WTC11 (cell line): ENCODE results near the gene PTPRK. TPM values are rescaled to one million over a fixed set of nuclear protein-coding genes. Genes with fewer than 3 reads are reported as not detected.

Experiments
- ATAC-seq: fragments of 200-7000 bp; cut with Tn5 transposase; 2 replicates; pipeline ENCODE4 v1.10.0; 2021; ENCODE audit warnings: mild to moderate bottlenecking, moderate library complexity
- CTCF ChIA-PET: fragments of 300-600 bp; sonication (Branson Sonifier 250); formaldehyde crosslinking; loops from one replicate; lab custom pipeline; 2021; ENCODE audit warnings: antibody characterized with exemption; lab: Charles Lee
- POLR2A ChIA-PET: fragments of 350-600 bp; sonication (Branson Sonifier 250); formaldehyde crosslinking; loops from one replicate; lab custom pipeline; 2021; ENCODE audit warnings: antibody characterized with exemption; lab: Charles Lee
- DNase-seq: peaks from one replicate; pipeline ENCODE4 v3.0.0; 2021; ENCODE audit warnings: low spot score
- H3K27ac Mint-ChIP-seq: 2 replicates; pipeline ENCODE4 v1.8.0; 2021; ENCODE audit warnings: mixed read lengths
- H3K27me3 Mint-ChIP-seq: 2 replicates; pipeline ENCODE4 v1.8.0; 2021; ENCODE audit warnings: low read depth, mild to moderate bottlenecking, moderate library complexity, mixed read lengths
- H3K36me3 Mint-ChIP-seq: 2 replicates; pipeline ENCODE4 v1.8.0; 2021; ENCODE audit warnings: mixed read lengths
- H3K4me1 Mint-ChIP-seq: 2 replicates; pipeline ENCODE4 v1.8.0; 2022; ENCODE audit warnings: mixed read lengths
- H3K4me3 Mint-ChIP-seq: 2 replicates; pipeline ENCODE4 v1.8.0; 2021; ENCODE audit warnings: mild to moderate bottlenecking, moderate library complexity, mixed read lengths
- H3K9me3 Mint-ChIP-seq: 2 replicates; pipeline ENCODE4 v1.8.0; 2021; ENCODE audit warnings: mixed read lengths
- ATF2 ChIP-seq: sonication (generic); formaldehyde crosslinking; IDR thresholded peaks from 2 replicates; pipeline ENCODE4 v1.8.1; 2022; ENCODE audit warnings: low read depth, missing genetic modification reagents, borderline replicate concordance
- CTCF ChIP-seq: fragments of 200-600 bp; IDR thresholded peaks from 2 replicates; pipeline ENCODE4 v1.8.0; 2022; ENCODE audit warnings: antibody characterized with exemption
- E2F4 ChIP-seq: sonication (generic); formaldehyde crosslinking; IDR thresholded peaks from 2 replicates; pipeline ENCODE4 v1.8.1; 2022; ENCODE audit warnings: low read depth, mild to moderate bottlenecking, moderate library complexity, missing genetic modification reagents, borderline replicate concordance
- ELF4 ChIP-seq: sonication (generic); formaldehyde crosslinking; IDR thresholded peaks from 2 replicates; pipeline ENCODE4 v1.8.1; 2022; ENCODE audit warnings: low read depth, mild to moderate bottlenecking, moderate library complexity, missing genetic modification reagents
- ETV6 ChIP-seq: sonication (generic); formaldehyde crosslinking; IDR thresholded peaks from 2 replicates; pipeline ENCODE4 v1.8.1; 2022; ENCODE audit warnings: mild to moderate bottlenecking, missing genetic modification reagents
- FOXJ3 ChIP-seq: sonication (generic); formaldehyde crosslinking; IDR thresholded peaks from 2 replicates; pipeline ENCODE4 v1.9.0; 2021; ENCODE audit warnings: missing genetic modification reagents, mild to moderate bottlenecking, borderline replicate concordance
- FOXP1 ChIP-seq: sonication (generic); formaldehyde crosslinking; IDR thresholded peaks from 2 replicates; pipeline ENCODE4 v1.8.0; 2022; ENCODE audit warnings: missing genetic modification reagents, mild to moderate bottlenecking, moderate library complexity, borderline replicate concordance
- GABPB1 ChIP-seq: sonication (generic); formaldehyde crosslinking; IDR thresholded peaks from 2 replicates; pipeline ENCODE4 v1.8.1; 2023; ENCODE audit warnings: mild to moderate bottlenecking, missing genetic modification reagents
- GTF2I ChIP-seq: fragments of 250-450 bp; sonication (Bioruptor Pico); conservative IDR thresholded peaks from 2 replicates; pipeline ENCODE4 v1.4.0; 2021; ENCODE audit warnings: mild to moderate bottlenecking
- JAZF1 ChIP-seq: fragments of 250-450 bp; sonication (Bioruptor Pico); IDR thresholded peaks from 2 replicates; pipeline ENCODE4 v1.9.0; 2021; ENCODE audit warnings: moderate library complexity, mild to moderate bottlenecking, inconsistent platforms
- JUN ChIP-seq: sonication (generic); formaldehyde crosslinking; IDR thresholded peaks from 2 replicates; pipeline ENCODE4 v1.8.0; 2023; ENCODE audit warnings: mild to moderate bottlenecking, missing genetic modification reagents
- KAT7 ChIP-seq: sonication (generic); formaldehyde crosslinking; IDR thresholded peaks from 2 replicates; pipeline ENCODE4 v1.8.1; 2023; ENCODE audit warnings: missing genetic modification reagents, mild to moderate bottlenecking, borderline replicate concordance
- NFATC4 ChIP-seq: fragments of 250-450 bp; sonication (Bioruptor Pico); IDR thresholded peaks from 2 replicates; pipeline ENCODE4 v1.9.0; 2021; ENCODE audit warnings: mild to moderate bottlenecking
- NR2C2 ChIP-seq: sonication (generic); formaldehyde crosslinking; IDR thresholded peaks from 2 replicates; pipeline ENCODE4 v1.8.0; 2022; ENCODE audit warnings: mild to moderate bottlenecking, missing genetic modification reagents
- SMAD3 ChIP-seq: sonication (generic); formaldehyde crosslinking; IDR thresholded peaks from 2 replicates; pipeline ENCODE4 v1.8.0; 2022; ENCODE audit warnings: missing genetic modification reagents, mild to moderate bottlenecking, borderline replicate concordance
- SOX15 ChIP-seq: fragments of 250-450 bp; sonication (Bioruptor Pico); IDR thresholded peaks from 2 replicates; pipeline ENCODE4 v1.9.0; 2021; ENCODE audit warnings: mild to moderate bottlenecking
- TP53 ChIP-seq: sonication (generic); formaldehyde crosslinking; IDR thresholded peaks from 2 replicates; pipeline ENCODE4 v1.8.1; 2023; ENCODE audit warnings: mild to moderate bottlenecking, missing genetic modification reagents
- ZNF281 ChIP-seq: sonication (generic); formaldehyde crosslinking; IDR thresholded peaks from 2 replicates; pipeline ENCODE4 v1.8.0; 2023; ENCODE audit warnings: mild to moderate bottlenecking, missing genetic modification reagents
- total RNA-seq: library from RNA; stranded (reverse); gene quantifications from 3 replicates; pipeline ENCODE4 v1.2.3, GENCODE V29; 2021
- TF ChIP-seq, protein P1 (sequence below): sonication (generic); formaldehyde crosslinking; IDR thresholded peaks from 2 replicates; pipeline ENCODE4 v1.8.1; 2023; ENCODE audit warnings: mild to moderate bottlenecking, missing genetic modification reagents

Gene PTPRK
- total RNA-seq, 1 experiment from 2014 or later: 44.8 TPM

DNA sequence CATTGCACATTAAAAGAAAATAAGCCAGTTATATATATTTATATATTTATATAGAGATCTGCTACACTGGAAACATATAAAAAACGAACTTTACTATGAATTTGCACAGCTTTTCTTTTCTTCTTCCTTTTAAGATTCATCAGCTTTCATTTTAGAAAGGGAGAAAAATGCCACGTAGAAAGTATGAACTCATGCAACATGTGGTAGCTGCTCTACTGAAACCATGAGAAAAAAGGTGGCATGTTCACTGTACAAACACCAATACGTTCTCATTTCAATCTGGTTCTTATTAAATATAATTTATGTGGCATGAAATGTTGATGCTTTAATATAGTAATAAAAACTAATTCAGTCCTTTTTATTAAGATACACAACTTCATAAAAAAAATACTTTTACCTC lies 550.7 kb downstream of the PTPRK start (continued):
- TF ChIP-seq JAZF1 (CRISPR knock-in tag) (no peak), ETV6 (no peak)

GRCh38 chr6:127968394-127968793 lies 552.0 kb downstream of the PTPRK start:
- H3K27me3 Mint-ChIP-seq: no peaks in the 10 kb centered on the region
- TF ChIP-seq CTCF (no peak), NR2C2 (CRISPR knock-in tag) (no peak), JUN (no peak), ATF2 (CRISPR knock-in tag) (no peak), GTF2I (CRISPR knock-in tag) (no peak), ELF4 (CRISPR knock-in tag) (no peak), E2F4 (CRISPR knock-in tag) (no peak), NFATC4 (CRISPR knock-in tag) (no peak), GABPB1 (no peak), SOX15 (CRISPR knock-in tag) (no peak), TP53 (no peak), JAZF1 (CRISPR knock-in tag) (no peak), KAT7 (CRISPR knock-in tag) (no peak), FOXP1 (no peak)
- TF ChIP-seq, protein P1, sequence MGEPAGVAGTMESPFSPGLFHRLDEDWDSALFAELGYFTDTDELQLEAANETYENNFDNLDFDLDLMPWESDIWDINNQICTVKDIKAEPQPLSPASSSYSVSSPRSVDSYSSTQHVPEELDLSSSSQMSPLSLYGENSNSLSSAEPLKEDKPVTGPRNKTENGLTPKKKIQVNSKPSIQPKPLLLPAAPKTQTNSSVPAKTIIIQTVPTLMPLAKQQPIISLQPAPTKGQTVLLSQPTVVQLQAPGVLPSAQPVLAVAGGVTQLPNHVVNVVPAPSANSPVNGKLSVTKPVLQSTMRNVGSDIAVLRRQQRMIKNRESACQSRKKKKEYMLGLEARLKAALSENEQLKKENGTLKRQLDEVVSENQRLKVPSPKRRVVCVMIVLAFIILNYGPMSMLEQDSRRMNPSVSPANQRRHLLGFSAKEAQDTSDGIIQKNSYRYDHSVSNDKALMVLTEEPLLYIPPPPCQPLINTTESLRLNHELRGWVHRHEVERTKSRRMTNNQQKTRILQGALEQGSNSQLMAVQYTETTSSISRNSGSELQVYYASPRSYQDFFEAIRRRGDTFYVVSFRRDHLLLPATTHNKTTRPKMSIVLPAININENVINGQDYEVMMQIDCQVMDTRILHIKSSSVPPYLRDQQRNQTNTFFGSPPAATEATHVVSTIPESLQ: no peak
- DNase-seq: no peak
- H3K27ac Mint-ChIP-seq: no peak overlapping the region
- H3K36me3 Mint-ChIP-seq: peaks cover 7% of the 10 kb centered on the region
- no peak overlapping the region for H3K4me3 Mint-ChIP-seq
- H3K4me1 Mint-ChIP-seq: no peaks in the 10 kb centered on the region
- ATAC-seq: no peak
- CTCF ChIA-PET: no interaction called here
- peaks cover 8% of the 10 kb centered on the region for H3K9me3 Mint-ChIP-seq
- POLR2A ChIA-PET: no interaction called here

- Mint-ChIP-seq H3K27ac (no peak overlapping the region), H3K4me1 (no peaks in the 10 kb centered on the region), H3K36me3 (peaks cover 7% of the 10 kb centered on the region), H3K9me3 (peaks cover 8% of the 10 kb centered on the region), H3K27me3 (no peaks in the 10 kb centered on the region), H3K4me3 (no peak overlapping the region)
- DNase-seq (no peak), ATAC-seq (no peak)
- POLR2A ChIA-PET: no interaction called here
- TF ChIP-seq FOXJ3 (CRISPR knock-in tag): no peak
- no peak for TF ChIP-seq ZNF281 (CRISPR knock-in tag)
- no peak for TF ChIP-seq SMAD3 (CRISPR knock-in tag)
- TF ChIP-seq FOXP1: no peak
- CTCF ChIA-PET: no interaction called here
These were observed 552.7 kb downstream of the PTPRK start for GRCh38 chr6:127967708-127968107.
